Tibial nerve (tissue), 4 donors: ENCODE results near the gene LAMTOR4.
A peak's percentile ranks its signal among the peaks of the same experiment; 100 is the strongest.

Source experiments
- EP300 ChIP-seq, 2 donors: sonication (generic); formaldehyde crosslinking; IDR thresholded peaks; one replicate each; pipeline ENCODE4 v1.6.1; 2017; ENCODE audit warnings: antibody characterized with exemption in 2 of 2, mild to moderate bottlenecking in 1 of 2
- POLR2A ChIP-seq, 2 donors: fragments of 450-650 bp; IDR thresholded peaks; one replicate each; pipeline ENCODE4 v1.6.1; 2017; ENCODE audit warnings: antibody characterized with exemption in 2 of 2, mild to moderate bottlenecking in 2 of 2, moderate library complexity in 2 of 2
- TF ChIP-seq, protein P1 (sequence below), 5 experiments: fragments of 200-600 bp in 3 of 5; fragments of 450-650 bp in 2 of 5; sonication (generic) in 3 of 5; IDR thresholded peaks; one replicate each; pipeline ENCODE4 v1.5.1; 2016 to 2019; ENCODE audit warnings: antibody characterized with exemption in 5 of 5, mild to moderate bottlenecking in 3 of 5, moderate library complexity in 2 of 5

DNA sequence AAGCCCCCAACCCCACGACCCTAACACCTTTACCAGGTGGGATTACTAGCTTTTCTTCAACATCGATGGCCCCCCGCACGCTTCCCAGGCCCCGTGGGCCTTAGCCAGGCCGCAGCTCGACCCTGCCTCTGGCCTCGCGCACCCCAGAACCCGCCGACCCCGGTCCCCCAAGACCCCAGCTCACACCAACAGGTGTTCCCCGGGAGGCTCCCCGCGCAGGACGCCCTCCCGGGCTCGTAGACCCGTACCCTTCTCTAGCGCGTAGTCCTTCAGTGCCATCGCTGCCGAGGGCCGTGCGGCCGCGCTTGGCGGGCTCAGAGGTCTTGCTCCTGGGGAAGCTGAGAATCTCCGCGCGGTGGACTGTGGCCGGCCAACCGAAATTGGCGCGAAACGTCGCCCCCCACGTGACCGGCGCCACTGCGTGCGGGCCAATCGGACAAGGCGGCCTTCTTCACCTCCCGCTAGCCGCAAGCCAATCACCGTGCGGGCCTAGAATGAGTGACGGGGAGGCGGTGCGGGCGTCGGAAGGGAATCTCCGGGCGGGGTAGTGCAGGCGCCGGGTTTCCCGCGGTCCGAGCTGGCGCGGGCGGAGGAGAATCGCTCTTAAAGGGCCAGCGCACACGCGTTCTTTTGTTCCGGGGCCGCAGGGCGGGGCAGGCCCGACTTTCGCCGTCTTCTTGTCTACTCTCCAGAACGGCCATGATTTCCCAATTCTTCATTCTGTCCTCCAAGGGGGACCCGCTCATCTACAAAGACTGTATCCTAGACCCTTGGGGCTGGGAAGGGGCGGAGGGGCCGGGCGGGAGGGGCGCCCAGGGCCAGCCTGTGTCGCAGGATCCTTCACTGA, 47.5 kb upstream of the LAMTOR4 start, which contains the start of the genes AP4M1 and MCM7:
- TF ChIP-seq EP300 (IDR thresholded peaks at IDR 0.05) (peak; percentile 49 to 81), POLR2A (IDR thresholded peaks at IDR 0.05) (peak in 1 of 2 donors; percentile 43)
- TF ChIP-seq, protein P1, sequence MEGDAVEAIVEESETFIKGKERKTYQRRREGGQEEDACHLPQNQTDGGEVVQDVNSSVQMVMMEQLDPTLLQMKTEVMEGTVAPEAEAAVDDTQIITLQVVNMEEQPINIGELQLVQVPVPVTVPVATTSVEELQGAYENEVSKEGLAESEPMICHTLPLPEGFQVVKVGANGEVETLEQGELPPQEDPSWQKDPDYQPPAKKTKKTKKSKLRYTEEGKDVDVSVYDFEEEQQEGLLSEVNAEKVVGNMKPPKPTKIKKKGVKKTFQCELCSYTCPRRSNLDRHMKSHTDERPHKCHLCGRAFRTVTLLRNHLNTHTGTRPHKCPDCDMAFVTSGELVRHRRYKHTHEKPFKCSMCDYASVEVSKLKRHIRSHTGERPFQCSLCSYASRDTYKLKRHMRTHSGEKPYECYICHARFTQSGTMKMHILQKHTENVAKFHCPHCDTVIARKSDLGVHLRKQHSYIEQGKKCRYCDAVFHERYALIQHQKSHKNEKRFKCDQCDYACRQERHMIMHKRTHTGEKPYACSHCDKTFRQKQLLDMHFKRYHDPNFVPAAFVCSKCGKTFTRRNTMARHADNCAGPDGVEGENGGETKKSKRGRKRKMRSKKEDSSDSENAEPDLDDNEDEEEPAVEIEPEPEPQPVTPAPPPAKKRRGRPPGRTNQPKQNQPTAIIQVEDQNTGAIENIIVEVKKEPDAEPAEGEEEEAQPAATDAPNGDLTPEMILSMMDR (IDR thresholded peaks at IDR 0.05) = peak in 2 of 5 experiments; percentile 11 to 26
